Measurements from ENCODE around the gene MRAP2.

DNA sequence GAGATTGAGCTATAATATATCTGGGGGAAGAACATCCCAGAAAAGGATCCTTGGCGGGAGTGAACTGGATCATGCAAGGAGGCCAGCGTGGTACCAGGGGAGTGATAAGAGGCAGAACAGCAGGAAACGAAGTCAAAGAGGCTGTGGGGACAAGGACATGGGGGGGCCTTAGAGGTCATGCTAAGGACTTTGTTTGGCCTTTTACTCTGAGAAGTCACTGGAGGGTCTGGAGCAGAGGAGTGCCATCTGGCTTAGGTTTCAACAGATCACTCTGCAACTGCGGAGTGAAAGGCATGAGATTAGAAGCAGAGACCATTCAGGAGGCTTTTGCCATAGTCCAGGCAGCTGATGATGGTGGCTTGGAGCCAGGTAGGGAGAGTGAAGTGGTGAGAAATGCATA is 24.3 kb downstream of the MRAP2 start:
- TF ChIP-seq EZH2 (IDR thresholded peaks at IDR 0.05; ENCODE audit: low read length), result no peak
- TF ChIP-seq, protein P1, sequence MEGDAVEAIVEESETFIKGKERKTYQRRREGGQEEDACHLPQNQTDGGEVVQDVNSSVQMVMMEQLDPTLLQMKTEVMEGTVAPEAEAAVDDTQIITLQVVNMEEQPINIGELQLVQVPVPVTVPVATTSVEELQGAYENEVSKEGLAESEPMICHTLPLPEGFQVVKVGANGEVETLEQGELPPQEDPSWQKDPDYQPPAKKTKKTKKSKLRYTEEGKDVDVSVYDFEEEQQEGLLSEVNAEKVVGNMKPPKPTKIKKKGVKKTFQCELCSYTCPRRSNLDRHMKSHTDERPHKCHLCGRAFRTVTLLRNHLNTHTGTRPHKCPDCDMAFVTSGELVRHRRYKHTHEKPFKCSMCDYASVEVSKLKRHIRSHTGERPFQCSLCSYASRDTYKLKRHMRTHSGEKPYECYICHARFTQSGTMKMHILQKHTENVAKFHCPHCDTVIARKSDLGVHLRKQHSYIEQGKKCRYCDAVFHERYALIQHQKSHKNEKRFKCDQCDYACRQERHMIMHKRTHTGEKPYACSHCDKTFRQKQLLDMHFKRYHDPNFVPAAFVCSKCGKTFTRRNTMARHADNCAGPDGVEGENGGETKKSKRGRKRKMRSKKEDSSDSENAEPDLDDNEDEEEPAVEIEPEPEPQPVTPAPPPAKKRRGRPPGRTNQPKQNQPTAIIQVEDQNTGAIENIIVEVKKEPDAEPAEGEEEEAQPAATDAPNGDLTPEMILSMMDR (optimal IDR thresholded peaks at IDR 0.05 in 1 of 3, IDR thresholded peaks at IDR 0.05 in 1 of 3, conservative IDR thresholded peaks at IDR 0.05 in 1 of 3; ENCODE audit: extremely low read depth in 1 of 3, insufficient read depth in 2 of 3, low read length in 3 of 3), result no peak
